Parathyroid adenoma (tissue), 2 donors: ENCODE data around the gene EFHD1.
A peak's percentile ranks its signal among the peaks of the same experiment; 100 is the strongest.

Source experiments
- H2AFZ ChIP-seq: fragments of 300-600 bp; sonication (generic); one replicate; pipeline ENCODE4 v1.7.0; 2017; ENCODE audit warnings: antibody characterized with exemption, mild to moderate bottlenecking
- H3K27ac ChIP-seq: fragments of 300-600 bp; sonication (generic); one replicate; pipeline ENCODE4 v1.7.0; 2017
- H3K27me3 ChIP-seq: fragments of 300-600 bp; sonication (generic); one replicate; pipeline ENCODE4 v1.7.0; 2017; ENCODE audit warnings: low read length; ENCODE audit not compliant: control insufficient read depth, insufficient read depth
- H3K36me3 ChIP-seq: fragments of 300-600 bp; sonication (generic); one replicate; pipeline ENCODE4 v1.7.0; 2017; ENCODE audit warnings: low read length; ENCODE audit not compliant: control insufficient read depth, insufficient read depth
- H3K4me1 ChIP-seq: fragments of 300-600 bp; sonication (generic); one replicate; pipeline ENCODE4 v1.7.0; 2017; ENCODE audit warnings: control low read depth
- H3K4me2 ChIP-seq: fragments of 300-600 bp; sonication (generic); one replicate; pipeline ENCODE4 v1.7.0; 2017; ENCODE audit warnings: low read length
- H3K4me3 ChIP-seq: fragments of 300-600 bp; sonication (generic); one replicate; pipeline ENCODE4 v1.7.0; 2017; ENCODE audit warnings: low read depth, low read length
- H3K79me2 ChIP-seq: fragments of 300-600 bp; sonication (generic); one replicate; pipeline ENCODE4 v1.7.0; 2017; ENCODE audit warnings: control low read depth
- H3K9ac ChIP-seq: fragments of 300-600 bp; sonication (generic); one replicate; pipeline ENCODE4 v1.7.0; 2017; ENCODE audit warnings: mild to moderate bottlenecking
- H3K9me3 ChIP-seq: fragments of 300-600 bp; sonication (generic); one replicate; pipeline ENCODE4 v1.7.0; 2017; ENCODE audit warnings: low read length; ENCODE audit not compliant: control insufficient read depth
- CTCF ChIP-seq: fragments of 300-600 bp; sonication (generic); IDR thresholded peaks from one replicate; pipeline ENCODE4 v1.7.0; 2017; ENCODE audit warnings: antibody characterized with exemption, mild to moderate bottlenecking
- donor health status: primary hyperparathyroidism.

Gene EFHD1

GRCh38 chr2:232698556-232699091 is 65.2 kb downstream of the EFHD1 start:
- Histone ChIP-seq H3K36me3 (no peaks in the 10 kb centered on the region), H3K4me2 (peak overlapping the region; percentile 91), H3K4me3 (peak overlapping the region; percentile 92), H3K27me3 (no peaks in the 10 kb centered on the region), H3K4me1 (peaks cover 38% of the 10 kb centered on the region), H2AFZ (no peak overlapping the region), H3K27ac (peak overlapping the region; percentile 68), H3K79me2 (peaks cover 45% of the 10 kb centered on the region), H3K9ac (no peak overlapping the region), H3K9me3 (no peaks in the 10 kb centered on the region)
- TF ChIP-seq CTCF: no peak

GRCh38 chr2:232699110-232699509 is 65.7 kb downstream of the EFHD1 start:
- TF ChIP-seq CTCF: no peak
- no peaks in the 10 kb centered on the region for H3K36me3 ChIP-seq
- H3K9ac ChIP-seq: no peak overlapping the region

GRCh38 chr2:232700154-232700553 is 66.8 kb downstream of the EFHD1 start:
- peak overlapping the region; percentile 17 for H3K4me3 ChIP-seq
- no peaks in the 10 kb centered on the region for H3K27me3 ChIP-seq
- H3K9me3 ChIP-seq: no peaks in the 10 kb centered on the region
- H3K36me3 ChIP-seq: no peaks in the 10 kb centered on the region
- H3K4me2 ChIP-seq: peak overlapping the region; percentile 47
- no peak overlapping the region for H3K9ac ChIP-seq
- H3K79me2 ChIP-seq: peaks cover 55% of the 10 kb centered on the region
- H3K27ac ChIP-seq: no peak overlapping the region
- H2AFZ ChIP-seq: no peak overlapping the region
- H3K4me1 ChIP-seq: peaks cover 38% of the 10 kb centered on the region
- no peak for TF ChIP-seq CTCF

More at GRCh38 chr2:232699110-232699509, 65.7 kb downstream of the EFHD1 start:
- Histone ChIP-seq H3K9me3 (no peaks in the 10 kb centered on the region), H3K4me2 (peak overlapping the region; percentile 91), H3K4me3 (peak overlapping the region; percentile 92), H3K79me2 (peaks cover 50% of the 10 kb centered on the region), H3K27ac (peak overlapping the region; percentile 68), H3K27me3 (no peaks in the 10 kb centered on the region), H3K4me1 (peaks cover 38% of the 10 kb centered on the region), H2AFZ (no peak overlapping the region)

- Histone ChIP-seq H3K4me3 (no peak overlapping the region), H3K27me3 (no peaks in the 10 kb centered on the region), H3K9ac (no peak overlapping the region), H2AFZ (no peak overlapping the region), H3K79me2 (peaks cover 59% of the 10 kb centered on the region), H3K36me3 (no peaks in the 10 kb centered on the region), H3K4me2 (no peak overlapping the region), H3K27ac (no peak overlapping the region), H3K9me3 (no peaks in the 10 kb centered on the region), H3K4me1 (peaks cover 2% of the 10 kb centered on the region)
- TF ChIP-seq CTCF: no peak
Measured at GRCh38 chr2:232707076-232707475, 73.7 kb downstream of the EFHD1 start.

GRCh38 chr2:232713505-232713904 is 80.1 kb downstream of the EFHD1 start:
- Histone ChIP-seq H3K27ac (no peak overlapping the region), H3K27me3 (no peaks in the 10 kb centered on the region), H3K9me3 (no peaks in the 10 kb centered on the region), H3K4me3 (no peak overlapping the region), H3K9ac (no peak overlapping the region), H3K4me2 (no peak overlapping the region), H3K4me1 (peaks cover 11% of the 10 kb centered on the region), H3K36me3 (no peaks in the 10 kb centered on the region), H3K79me2 (peaks cover 51% of the 10 kb centered on the region), H2AFZ (no peak overlapping the region)
- no peak for TF ChIP-seq CTCF
